Small intestine (tissue), 7 donors: ENCODE measurements around the gene RFTN1. TPM values are rescaled to one million over a fixed set of nuclear protein-coding genes. Genes with fewer than 3 reads are reported as not detected.

ENCODE experiments used
- DNase-seq, 2 donors: peaks; one replicate each; pipeline versions ENCODE4 v3.0.0 to v3.0.0-alpha.2; 2013
- FAIRE-seq: peaks from 2 replicates; lab custom pipeline; 2012; peaks lifted over from hg19 to GRCh38; lab: Jason Lieb, UNC
- H3K27ac ChIP-seq, 3 donors: one replicate each; pipeline ENCODE4 v1.5.1; 2013; ENCODE audit warnings: low read length in 2 of 3, mild to moderate bottlenecking in 2 of 3, control low read depth in 1 of 3, inconsistent platforms in 1 of 3, low read depth in 1 of 3, moderate library complexity in 1 of 3
- H3K27me3 ChIP-seq, 3 donors: one replicate each; pipeline ENCODE4 v1.6.1; 2013; ENCODE audit warnings: low read length in 3 of 3, inconsistent platforms in 1 of 3; ENCODE audit not compliant: control insufficient read depth in 3 of 3, insufficient read depth in 3 of 3
- H3K36me3 ChIP-seq, 3 donors: one replicate each; pipeline ENCODE4 v1.6.1; 2013; ENCODE audit warnings: low read length in 3 of 3, inconsistent platforms in 1 of 3, low read depth in 1 of 3, mild to moderate bottlenecking in 1 of 3, moderate library complexity in 1 of 3; ENCODE audit not compliant: control insufficient read depth in 3 of 3, insufficient read depth in 2 of 3
- H3K4me1 ChIP-seq, 3 donors: one replicate each; pipeline ENCODE4 v1.6.1; 2013; ENCODE audit warnings: low read length in 2 of 3, inconsistent platforms in 1 of 3, low read depth in 1 of 3, mild to moderate bottlenecking in 1 of 3, moderate library complexity in 1 of 3; ENCODE audit not compliant: control insufficient read depth in 3 of 3, insufficient read depth in 2 of 3
- H3K4me3 ChIP-seq, 3 donors: one replicate each; pipeline ENCODE4 v1.5.1; 2013; ENCODE audit warnings: low read length in 3 of 3, control low read depth in 1 of 3, inconsistent platforms in 1 of 3, low read depth in 1 of 3, mild to moderate bottlenecking in 1 of 3, moderate library complexity in 1 of 3
- H3K9me3 ChIP-seq, 2 donors: one replicate each; pipeline ENCODE4 v1.6.1; 2013; ENCODE audit warnings: low read depth in 1 of 2, low read length in 1 of 2; ENCODE audit not compliant: control insufficient read depth in 2 of 2, insufficient read depth in 1 of 2
- WGBS, 3 donors: extraction: QIAGEN DNeasy Blood & Tissue Kit; methylation state at CpG; one replicate each; pipeline ENCODE4 v1.1.7; 2013; 5-methylcytosine and 5-hydroxymethylcytosine counted together
- polyA plus RNA-seq, 4 donors: library from polyadenylated mRNA; stranded (reverse) in 3 of 4; unstranded in 1 of 4; fragments of 200-250 nt in 3 of 4; fragments of 120-200 nt in 1 of 4; gene quantifications; one replicate each; pipeline versions ENCODE4 v1.2.1 to v1.2.3, GENCODE V29; 2013
- donor health status: healthy with polysubstance abuse.
- donor health status: control.
- donor health status: control.
- donor health status: Bipolar disorder and iron deficiency.
- donor health status: healthy.

RFTN1 gene
- polyA plus RNA-seq, 4 donors: 1.8 to 18.4 (median 11.6) TPM

GRCh38 chr3:16320711-16321110 is 192.8 kb downstream of the RFTN1 start:
- H3K36me3 ChIP-seq: peaks cover 11 to 68% (median 22%) of the 10 kb centered on the region in 3 donors
- FAIRE-seq: no peak
- H3K27me3 ChIP-seq: no peaks in the 10 kb centered on the region
- 94 to 95% (median 94%) methylated on average over 3 of the region's 3 CpGs for WGBS, 3 donors
- H3K4me3 ChIP-seq: no peak overlapping the region
- DNase-seq: no peak
- H3K9me3 ChIP-seq: no peaks in the 10 kb centered on the region
- no peaks in the 10 kb centered on the region for H3K4me1 ChIP-seq
- no peak overlapping the region for H3K27ac ChIP-seq

- no peak overlapping the region for H3K4me3 ChIP-seq
- 94 to 96% (median 95%) methylated on average over 4 of the region's 4 CpGs for WGBS, 3 donors
- no peaks in the 10 kb centered on the region for H3K27me3 ChIP-seq
- no peaks in the 10 kb centered on the region for H3K4me1 ChIP-seq
- H3K27ac ChIP-seq: no peak overlapping the region
- peaks cover 11 to 65% (median 22%) of the 10 kb centered on the region in 3 donors for H3K36me3 ChIP-seq
- FAIRE-seq (no peak), DNase-seq (no peak)
- H3K9me3 ChIP-seq: no peaks in the 10 kb centered on the region
These were observed 193.8 kb downstream of the RFTN1 start for GRCh38 chr3:16319723-16320122.

- Histone ChIP-seq H3K27ac (peak overlapping the region in 1 of 3 donors; percentile 8), H3K27me3 (no peaks in the 10 kb centered on the region), H3K9me3 (no peaks in the 10 kb centered on the region), H3K4me1 (no peaks in the 10 kb centered on the region), H3K4me3 (no peak overlapping the region), H3K36me3 (peaks cover 11 to 66% (median 22%) of the 10 kb centered on the region in 3 donors)
- 62 to 81% (median 64%) methylated on average over 4 of the region's 4 CpGs for WGBS, 3 donors
- FAIRE-seq (no peak), DNase-seq (peak in 1 of 2 donors; percentile 43)
These were observed 194.2 kb downstream of the RFTN1 start for GRCh38 chr3:16319307-16319706.

- no peak overlapping the region for H3K4me3 ChIP-seq
- no peaks in the 10 kb centered on the region for H3K27me3 ChIP-seq
- H3K36me3 ChIP-seq: peaks cover 11 to 67% (median 19%) of the 10 kb centered on the region in 3 donors
- DNase-seq (no peak), FAIRE-seq (no peak)
- H3K27ac ChIP-seq: peak overlapping the region in 1 of 3 donors; percentile 39
- no peaks in the 10 kb centered on the region for H3K9me3 ChIP-seq
- WGBS, 3 donors: 65 to 82% (median 74%) methylated on average over 7 of the region's 7 CpGs
- no peaks in the 10 kb centered on the region for H3K4me1 ChIP-seq
These were observed 195.3 kb downstream of the RFTN1 start for GRCh38 chr3:16318176-16318575.

- WGBS, 3 donors: 96 to 100% (median 97%) methylated on average over 6 of the region's 6 CpGs
- Histone ChIP-seq H3K4me1 (peaks cover 0 to under 1% (median 0%) of the 10 kb centered on the region in 3 donors), H3K27me3 (no peaks in the 10 kb centered on the region), H3K36me3 (peaks cover 11 to 64% (median 13%) of the 10 kb centered on the region in 3 donors), H3K9me3 (no peaks in the 10 kb centered on the region), H3K27ac (peak overlapping the region in 1 of 3 donors; percentile 53), H3K4me3 (no peak overlapping the region)
- no peak for FAIRE-seq
- no peak for DNase-seq
These were observed 195.9 kb downstream of the RFTN1 start for GRCh38 chr3:16317561-16317945.

GRCh38 chr3:16316847-16317560 is 196.5 kb downstream of the RFTN1 start:
- no peaks in the 10 kb centered on the region for H3K9me3 ChIP-seq
- 82 to 90% (median 86%) methylated on average over 5 of the region's 5 CpGs for WGBS, 3 donors
- no peak overlapping the region for H3K27ac ChIP-seq
- peaks cover 8 to 63% (median 10%) of the 10 kb centered on the region in 3 donors for H3K36me3 ChIP-seq
- no peaks in the 10 kb centered on the region for H3K27me3 ChIP-seq
- H3K4me3 ChIP-seq: no peak overlapping the region
- H3K4me1 ChIP-seq: peaks cover 0 to 5% (median 4%) of the 10 kb centered on the region in 3 donors
- FAIRE-seq (no peak), DNase-seq (no peak)

GRCh38 chr3:16316396-16316795 is 197.1 kb downstream of the RFTN1 start:
- Histone ChIP-seq H3K27me3 (no peaks in the 10 kb centered on the region), H3K4me1 (peaks cover 0 to 11% (median 10%) of the 10 kb centered on the region in 3 donors), H3K4me3 (no peak overlapping the region), H3K9me3 (no peaks in the 10 kb centered on the region), H3K36me3 (peaks cover 7 to 62% (median 10%) of the 10 kb centered on the region in 3 donors), H3K27ac (no peak overlapping the region)
- FAIRE-seq: no peak
- no peak for DNase-seq
- WGBS, 3 donors: 87 to 96% (median 92%) methylated on average over 3 of the region's 3 CpGs

- Histone ChIP-seq H3K36me3 (peaks cover 4 to 57% (median 7%) of the 10 kb centered on the region in 3 donors), H3K27me3 (no peaks in the 10 kb centered on the region), H3K4me1 (peaks cover 0 to 13% (median 11%) of the 10 kb centered on the region in 3 donors), H3K27ac (no peak overlapping the region), H3K4me3 (no peak overlapping the region), H3K9me3 (no peaks in the 10 kb centered on the region)
- DNase-seq: no peak
- 84 to 89% (median 85%) methylated on average over 7 of the region's 7 CpGs for WGBS, 3 donors
- no peak for FAIRE-seq
These were observed 197.9 kb downstream of the RFTN1 start for GRCh38 chr3:16315623-16316022.
